ENCODE measurements around the gene MYH11.
"Not testable (repeated sequence)": the region's sequence is repeated elsewhere in the genome, so short reads cannot be mapped to it uniquely, and the experiment has no call there.

Gene MYH11

DNA sequence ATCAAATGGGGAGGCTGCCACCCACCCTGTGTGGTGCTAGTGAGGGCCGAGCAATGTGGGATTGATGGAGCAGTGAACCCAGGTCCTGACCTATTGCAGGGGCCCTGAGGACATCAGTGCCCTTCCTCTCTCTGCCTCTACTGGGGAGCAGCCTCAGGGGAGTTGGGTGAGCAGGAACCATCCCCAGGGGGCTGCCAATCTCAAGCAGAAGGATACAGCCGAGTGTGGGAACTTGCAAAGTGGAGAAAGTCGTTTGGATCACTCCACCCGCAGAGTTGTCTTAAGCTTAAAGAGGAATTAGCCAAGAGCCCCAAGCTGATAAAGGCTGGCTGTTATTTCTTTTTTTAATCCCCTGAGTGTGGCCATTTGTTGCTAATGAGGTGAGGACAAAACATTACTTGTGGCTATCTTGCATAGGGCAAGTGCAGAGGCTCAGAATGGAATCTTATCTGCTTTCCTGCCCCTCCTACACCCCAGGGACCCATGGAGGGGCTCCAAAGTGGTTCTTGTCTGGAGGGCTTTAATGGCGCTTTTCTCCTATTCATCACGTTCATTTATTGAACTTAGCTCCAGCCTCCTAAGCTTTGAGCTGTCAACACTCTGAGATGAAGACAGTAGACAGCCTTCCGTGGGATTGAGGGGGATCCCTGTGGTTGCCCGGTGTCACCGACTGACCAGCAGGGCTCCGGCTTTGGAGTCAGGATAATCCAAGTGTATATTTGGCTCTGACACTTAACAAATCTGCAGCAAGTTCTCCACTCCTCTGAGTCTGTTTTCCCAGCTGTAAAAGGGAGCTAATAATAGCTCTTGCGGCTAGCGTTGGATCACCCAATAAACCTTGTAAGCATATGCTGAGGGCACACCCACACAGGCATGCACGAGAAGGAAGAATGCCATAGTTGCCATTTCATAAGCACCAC, 45.1 kb downstream of the MYH11 start:
- no peak for FAIRE-seq
- peak; percentile 37 for DNase-seq (ENCODE audit: insufficient read length, low spot score)

DNA sequence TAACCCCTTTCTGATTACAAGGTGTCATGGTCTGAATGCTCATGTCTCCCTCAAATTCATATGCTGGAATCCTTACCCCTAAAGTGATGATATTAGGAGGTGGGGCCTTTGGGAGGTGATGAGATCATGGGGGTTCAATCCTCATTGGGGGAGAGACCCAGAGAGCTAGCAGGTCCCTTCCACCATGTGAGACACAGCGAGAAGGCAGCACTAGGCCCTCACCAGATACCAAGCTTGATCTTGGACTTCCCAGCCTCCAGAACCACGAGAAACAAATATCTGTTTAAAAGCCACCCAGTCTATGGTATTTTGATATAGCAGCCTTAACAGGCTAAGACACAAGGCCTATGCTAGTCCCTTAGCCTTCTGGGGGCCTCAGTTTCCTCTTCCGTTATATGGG, 45.9 kb downstream of the MYH11 start:
- no peak for FAIRE-seq
- no peak for DNase-seq (ENCODE audit: insufficient read length, low spot score)

DNA sequence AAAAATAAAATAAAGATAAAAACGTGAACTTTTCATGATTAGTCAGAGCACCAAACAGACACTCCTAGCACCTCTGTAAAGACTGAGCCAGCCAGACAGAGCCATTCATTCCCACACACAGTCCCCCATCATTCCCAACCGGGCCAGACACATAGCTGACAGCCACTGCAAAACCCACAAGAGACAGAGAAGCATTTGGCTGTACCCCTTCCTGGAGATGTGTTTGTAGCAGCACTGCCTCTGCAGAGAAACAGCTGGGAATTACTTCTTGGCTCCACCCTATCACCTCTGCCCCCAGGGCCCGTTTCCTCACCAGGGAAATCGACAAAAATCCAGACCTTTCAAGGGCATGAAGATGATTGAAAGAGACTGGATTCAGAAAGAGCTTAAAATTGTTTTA, 46.4 kb downstream of the MYH11 start:
- no peak for DNase-seq (ENCODE audit: insufficient read length, low spot score)
- FAIRE-seq: no peak

DNA sequence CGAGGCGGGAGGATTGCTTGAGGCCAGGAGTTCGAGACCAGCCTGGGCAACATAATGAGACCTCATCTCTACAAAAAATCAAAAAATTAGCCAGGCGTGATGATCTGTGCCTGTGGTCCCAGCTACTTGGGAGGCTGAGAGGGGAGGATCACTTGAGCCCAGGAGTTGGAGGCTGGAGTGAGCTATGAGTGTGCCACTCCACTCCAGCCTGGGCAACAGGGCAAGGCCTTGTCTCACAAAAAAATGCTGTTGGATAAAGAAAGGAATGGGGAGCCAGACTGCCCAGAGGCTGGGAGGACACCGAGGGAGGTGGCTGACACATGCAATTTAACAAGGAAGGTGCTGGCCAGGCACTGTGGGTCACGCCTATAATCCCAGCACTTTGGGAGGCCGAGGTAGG, 47.5 kb downstream of the MYH11 start:
- DNase-seq (ENCODE audit: insufficient read length, low spot score); FAIRE-seq: not testable (repeated sequence)

DNA sequence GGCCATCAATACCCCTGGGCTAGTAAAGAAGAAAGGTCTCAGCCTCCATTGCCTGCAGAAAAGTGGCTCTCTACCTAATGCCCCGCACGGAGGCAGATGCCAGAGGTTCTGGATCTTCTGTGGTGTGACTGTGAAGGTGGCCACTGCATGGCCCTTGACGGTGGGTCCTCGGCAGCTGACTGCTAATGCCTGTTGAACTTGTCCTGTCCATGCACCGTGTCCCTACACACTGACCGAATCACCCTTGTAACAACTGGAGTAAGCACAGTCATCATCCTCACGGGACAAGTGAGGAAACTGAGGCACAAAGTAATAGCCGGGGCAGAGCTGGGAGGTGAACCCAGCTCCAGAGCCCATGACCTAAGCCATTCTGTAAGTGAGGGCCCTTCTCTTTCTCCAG, 48.8 kb downstream of the MYH11 start:
- FAIRE-seq: no peak
- no peak for DNase-seq (ENCODE audit: insufficient read length, low spot score)

DNA sequence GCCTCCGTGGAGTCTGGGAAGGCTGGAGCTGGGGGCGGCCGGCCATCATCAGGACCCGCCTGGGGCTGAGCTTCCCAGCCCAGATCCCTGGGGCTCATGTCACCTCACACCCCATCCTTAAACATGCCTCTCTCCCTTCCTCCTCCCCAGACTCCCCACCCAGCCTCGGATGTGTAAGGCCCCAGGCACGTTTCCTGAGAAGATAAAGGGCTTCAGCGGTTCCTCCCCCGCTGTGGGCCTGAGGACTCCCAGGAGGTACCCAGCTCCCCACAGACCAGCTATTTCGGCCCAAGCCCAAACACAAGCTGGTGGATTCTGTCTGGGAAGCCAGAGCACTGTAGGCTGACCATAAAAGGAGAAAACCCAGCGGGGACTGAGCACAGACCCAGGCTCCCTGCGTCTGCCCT, 49.2 kb downstream of the MYH11 start:
- no peak for FAIRE-seq

DNA sequence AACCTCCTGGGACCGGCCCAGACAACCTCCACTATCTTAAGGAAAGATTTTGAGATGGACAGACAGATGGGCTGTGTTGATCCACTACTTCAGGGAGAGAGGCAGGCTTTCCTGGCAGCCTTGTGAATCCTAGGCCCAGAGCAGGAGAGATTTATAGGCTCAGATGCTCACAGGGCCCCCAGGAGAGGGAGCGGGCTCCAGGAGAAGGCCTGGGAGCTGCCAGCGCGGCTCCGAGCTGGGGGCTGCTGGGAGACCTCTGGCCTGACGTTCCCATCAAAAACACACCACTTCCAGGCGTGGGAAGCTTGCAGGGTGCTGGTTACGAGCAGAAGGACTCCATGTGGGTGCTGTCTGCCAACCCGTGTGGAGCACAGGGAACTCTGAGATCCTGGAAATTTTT, 53.2 kb downstream of the MYH11 start:
- DNase-seq (ENCODE audit: insufficient read length, low spot score) (no peak), FAIRE-seq (no peak)

More for the DNA sequence above, 49.2 kb downstream of the MYH11 start:
- DNase-seq (ENCODE audit: insufficient read length, low spot score): no peak

DNA sequence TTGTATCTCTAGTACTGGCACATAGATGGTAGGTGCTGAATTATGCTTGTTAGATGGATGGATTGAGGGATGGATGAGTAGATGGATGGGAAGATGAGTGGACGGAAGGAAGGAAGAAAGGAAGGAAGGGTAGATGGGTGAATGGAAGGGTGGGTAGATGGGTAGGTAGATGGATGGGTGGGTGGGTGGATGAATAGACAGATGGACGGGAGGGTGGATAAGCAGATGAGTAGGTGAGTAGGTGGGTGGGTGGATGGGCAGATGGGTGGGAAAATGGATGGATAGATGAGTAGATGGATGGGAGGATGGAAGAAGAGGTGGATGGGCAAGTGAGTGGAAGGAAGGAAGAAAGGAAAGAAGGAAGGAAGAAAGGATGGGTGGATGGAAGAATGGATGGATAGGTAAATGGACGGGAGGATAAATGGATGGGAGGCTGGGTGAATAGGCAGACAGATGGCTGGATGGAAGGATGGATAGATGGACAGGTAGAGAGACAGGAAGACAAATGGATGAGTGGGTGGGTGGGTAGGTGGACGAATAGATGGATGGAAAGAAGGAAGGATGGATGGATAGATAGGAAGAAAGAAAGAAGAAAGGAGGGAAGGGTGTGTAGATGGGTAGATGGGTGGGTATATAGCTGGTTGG, 56.9 kb downstream of the MYH11 start:
- FAIRE-seq: no peak

DNA sequence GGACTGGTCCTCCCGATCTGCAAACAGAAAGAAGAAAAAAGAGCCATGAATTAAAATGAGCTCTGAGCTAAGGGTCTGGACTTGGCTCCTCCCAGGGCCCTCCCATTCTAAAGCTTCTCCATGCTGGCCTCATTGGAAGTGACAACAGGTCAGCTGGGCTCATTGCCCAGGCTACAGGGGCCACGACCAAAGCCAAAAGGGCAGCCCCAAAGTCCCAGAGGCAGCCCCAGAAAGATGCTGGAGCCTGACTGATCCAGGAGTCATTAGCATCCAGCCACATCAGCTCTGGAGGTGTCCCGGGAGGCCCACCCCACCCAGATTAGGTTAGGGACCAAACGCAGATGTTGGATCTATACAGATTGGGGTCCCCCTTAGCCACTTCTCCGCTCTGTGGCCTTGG, 58.2 kb downstream of the MYH11 start:
- DNase-seq (ENCODE audit: insufficient read length, low spot score) (no peak), FAIRE-seq (no peak)

More for the DNA sequence above, 56.9 kb downstream of the MYH11 start:
- DNase-seq (ENCODE audit: insufficient read length, low spot score): no peak

DNA sequence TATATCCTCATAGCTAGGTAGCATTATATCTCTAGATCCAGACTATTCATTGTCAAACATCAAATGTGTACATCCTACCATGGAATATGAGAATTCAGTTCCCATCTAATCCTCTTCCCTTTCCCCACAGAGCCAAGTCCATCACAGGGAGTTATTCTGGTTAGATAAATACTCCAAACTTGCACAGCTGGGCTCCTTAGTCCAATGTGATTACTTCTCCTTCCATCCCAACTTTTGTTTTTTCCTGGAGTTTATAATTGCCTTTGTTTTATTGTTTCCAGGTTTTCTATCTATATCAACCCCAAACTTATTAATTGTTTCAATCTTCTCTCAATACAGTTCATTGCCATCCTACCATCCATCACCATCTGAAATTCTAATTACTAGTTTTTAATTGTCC, 59.9 kb downstream of the MYH11 start:
- no peak for FAIRE-seq

DNA sequence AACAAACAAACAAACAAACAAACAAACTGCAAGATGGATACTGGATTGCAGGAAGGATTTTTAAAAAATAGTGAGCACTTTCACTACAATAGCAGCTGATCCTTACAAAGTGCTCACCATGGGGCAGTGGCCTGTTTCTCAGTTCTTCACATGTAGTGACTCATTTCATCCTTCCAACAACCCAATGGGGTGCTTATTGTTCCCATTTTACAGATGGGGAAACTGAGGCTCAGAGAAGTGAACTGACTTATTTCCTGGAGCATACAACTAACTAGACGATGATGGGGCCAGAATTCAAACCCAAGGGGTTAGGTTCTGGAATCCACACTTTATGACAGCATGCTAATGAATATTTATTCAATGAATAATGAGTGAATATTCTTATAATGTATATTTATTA, 61.2 kb downstream of the MYH11 start:
- FAIRE-seq: no peak
- DNase-seq (ENCODE audit: insufficient read length, low spot score): no peak

More for the DNA sequence above, 59.9 kb downstream of the MYH11 start:
- DNase-seq (ENCODE audit: insufficient read length, low spot score): no peak

DNA sequence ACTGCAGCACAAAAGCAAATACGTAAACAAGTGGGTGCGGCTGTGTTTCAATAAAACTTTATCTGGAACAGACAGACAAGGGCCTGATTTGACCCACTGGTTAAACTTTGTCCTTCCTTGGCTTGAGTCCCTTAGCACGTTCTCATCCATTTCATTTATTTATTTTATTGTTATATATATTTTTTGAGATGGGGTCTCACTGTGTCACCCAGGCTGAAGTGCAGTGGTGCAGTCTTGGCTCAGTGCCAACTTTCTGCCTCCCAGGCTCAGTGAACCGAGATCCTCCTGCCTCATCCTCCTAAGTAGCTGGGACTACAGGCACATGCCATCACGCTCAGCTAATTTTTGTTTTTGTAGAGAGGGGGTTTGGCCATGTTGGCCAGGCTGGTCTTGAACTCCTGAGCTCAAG, 64.3 kb downstream of the MYH11 start:
- FAIRE-seq (no peak), DNase-seq (ENCODE audit: insufficient read length, low spot score) (no peak)

DNA sequence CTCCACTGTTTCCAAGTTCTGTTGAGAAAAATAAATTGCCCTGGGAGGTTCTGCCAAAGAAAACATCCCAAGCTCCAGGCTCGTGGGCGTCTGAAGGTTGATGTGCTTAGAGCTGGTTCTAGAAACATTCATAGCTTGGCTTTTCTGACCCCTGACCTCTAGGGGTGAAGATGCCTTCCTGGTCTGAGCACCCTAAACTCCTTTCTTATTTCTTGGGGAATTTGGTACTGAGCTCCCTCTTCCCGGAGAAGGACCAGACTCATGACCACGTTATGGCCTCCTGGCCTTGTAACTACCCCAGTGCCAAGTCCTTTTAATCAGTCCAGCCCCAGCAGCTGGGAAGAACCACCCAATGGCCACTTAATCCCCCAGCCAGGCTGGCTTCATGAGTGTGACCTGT, 66.4 kb downstream of the MYH11 start:
- FAIRE-seq (no peak), DNase-seq (ENCODE audit: insufficient read length, low spot score) (no peak)

DNA sequence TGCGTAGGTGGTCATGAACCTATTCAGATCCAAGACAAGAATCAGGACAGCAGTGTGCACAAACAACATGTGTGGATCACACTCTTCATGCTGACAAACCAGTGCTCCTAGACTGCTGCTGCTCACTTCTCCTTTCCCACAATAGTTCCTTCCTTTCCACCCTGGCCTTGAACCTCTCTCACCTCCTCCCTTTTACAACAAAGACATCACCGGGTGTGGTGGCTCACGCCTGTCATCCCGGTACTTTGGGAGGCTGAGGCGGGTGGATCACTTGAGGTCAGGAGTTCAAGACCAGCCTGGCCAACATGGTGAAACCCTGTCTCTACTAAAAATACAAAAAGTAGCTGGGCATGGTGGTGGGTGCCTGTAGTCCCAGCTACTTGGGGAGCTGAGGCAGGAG, 67.0 kb downstream of the MYH11 start:
- not testable (repeated sequence) for DNase-seq (ENCODE audit: insufficient read length, low spot score); FAIRE-seq

DNA sequence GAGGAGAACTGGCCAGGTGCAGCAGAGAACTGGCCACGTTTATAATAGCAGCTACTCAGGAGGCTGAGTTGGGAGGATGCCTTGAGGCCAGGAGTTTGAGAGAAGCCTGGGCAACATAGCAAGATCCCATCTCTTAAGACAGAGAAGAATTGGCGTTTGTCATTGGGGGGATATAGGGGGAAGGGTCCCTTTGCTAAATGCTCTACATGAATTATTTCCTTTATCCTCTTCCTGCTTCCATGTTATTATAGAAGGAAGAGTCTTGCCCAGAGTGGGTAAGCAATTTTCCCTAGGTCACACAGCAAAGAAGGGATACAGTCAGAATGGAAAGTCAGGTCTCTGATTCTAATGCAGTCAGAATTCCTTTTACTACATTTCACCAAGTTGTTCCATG, 68.0 kb downstream of the MYH11 start:
- no peak for DNase-seq (ENCODE audit: insufficient read length, low spot score)
- no peak for FAIRE-seq

DNA sequence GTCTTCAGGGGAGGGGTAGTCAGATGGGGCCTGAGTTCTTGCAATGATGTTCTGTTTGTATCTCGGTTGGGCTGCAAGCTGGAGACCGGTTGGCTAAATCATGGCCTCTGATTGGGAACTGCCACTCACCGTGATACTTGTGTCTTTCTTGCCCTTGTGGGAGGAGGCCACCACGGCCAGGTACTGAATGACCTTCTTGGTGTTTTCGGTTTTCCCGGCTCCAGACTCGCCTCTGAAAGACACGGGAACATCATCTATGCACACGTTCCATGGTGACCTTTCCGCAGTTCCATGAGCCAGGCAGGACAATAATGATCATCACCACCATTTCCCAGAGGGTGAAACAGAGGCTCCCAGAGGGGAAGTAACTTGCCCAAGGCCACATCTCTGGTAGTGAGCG, 70.3 kb downstream of the MYH11 start:
- FAIRE-seq (no peak), DNase-seq (ENCODE audit: insufficient read length, low spot score) (no peak)

DNA sequence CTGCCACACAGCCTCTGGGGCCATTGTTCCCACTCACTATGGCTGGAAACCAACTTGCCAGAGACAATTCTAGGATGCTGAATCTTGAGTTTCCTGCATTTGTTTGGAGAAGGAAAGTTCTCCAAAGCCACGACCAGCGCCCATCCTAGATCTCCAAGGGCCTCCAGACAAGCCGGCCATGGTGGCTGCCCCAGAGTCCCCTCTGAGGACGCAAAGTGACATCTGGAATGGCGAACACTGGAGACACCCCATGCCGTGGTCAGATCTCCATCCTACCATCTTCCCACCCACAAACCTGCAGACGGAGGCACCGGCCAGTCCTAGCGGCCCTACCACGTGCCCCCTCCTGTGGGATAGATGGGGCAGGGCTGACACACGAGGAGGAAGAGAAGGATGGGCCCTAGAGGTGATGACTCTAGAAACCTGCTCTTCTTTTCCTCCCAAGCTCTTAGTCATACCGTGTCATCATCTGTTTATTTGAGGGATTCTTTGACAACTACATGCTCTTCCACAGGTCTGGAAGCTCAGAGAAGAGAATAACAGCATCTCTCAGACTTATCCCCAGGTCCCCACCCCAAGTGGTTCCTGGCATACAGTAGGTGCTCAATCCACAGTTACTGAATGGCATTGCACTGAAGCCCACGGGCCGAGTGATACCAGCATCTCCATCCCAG, 71.3 kb downstream of the MYH11 start:
- DNase-seq (ENCODE audit: insufficient read length, low spot score): no peak
- FAIRE-seq: no peak

DNA sequence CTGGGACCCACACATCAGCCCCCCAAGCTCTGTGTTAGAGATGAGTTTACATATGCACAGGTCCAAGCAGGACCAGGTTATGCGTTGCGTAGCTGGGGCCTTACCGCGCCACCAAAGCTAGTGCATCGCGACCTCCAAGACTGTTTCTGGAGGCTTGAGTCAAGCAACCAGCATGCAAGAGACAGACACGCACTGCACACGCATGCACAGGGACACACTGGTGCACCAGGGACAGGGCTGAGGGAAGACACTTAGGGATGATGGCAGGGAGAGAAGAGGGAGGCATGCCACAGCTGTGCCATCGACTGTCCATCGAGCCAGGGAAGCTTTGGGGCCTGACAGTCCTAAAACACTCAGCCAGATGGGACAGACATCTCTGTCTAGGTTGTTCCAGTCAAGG, 72.8 kb downstream of the MYH11 start:
- FAIRE-seq: no peak
- no peak for DNase-seq (ENCODE audit: insufficient read length, low spot score)

DNA sequence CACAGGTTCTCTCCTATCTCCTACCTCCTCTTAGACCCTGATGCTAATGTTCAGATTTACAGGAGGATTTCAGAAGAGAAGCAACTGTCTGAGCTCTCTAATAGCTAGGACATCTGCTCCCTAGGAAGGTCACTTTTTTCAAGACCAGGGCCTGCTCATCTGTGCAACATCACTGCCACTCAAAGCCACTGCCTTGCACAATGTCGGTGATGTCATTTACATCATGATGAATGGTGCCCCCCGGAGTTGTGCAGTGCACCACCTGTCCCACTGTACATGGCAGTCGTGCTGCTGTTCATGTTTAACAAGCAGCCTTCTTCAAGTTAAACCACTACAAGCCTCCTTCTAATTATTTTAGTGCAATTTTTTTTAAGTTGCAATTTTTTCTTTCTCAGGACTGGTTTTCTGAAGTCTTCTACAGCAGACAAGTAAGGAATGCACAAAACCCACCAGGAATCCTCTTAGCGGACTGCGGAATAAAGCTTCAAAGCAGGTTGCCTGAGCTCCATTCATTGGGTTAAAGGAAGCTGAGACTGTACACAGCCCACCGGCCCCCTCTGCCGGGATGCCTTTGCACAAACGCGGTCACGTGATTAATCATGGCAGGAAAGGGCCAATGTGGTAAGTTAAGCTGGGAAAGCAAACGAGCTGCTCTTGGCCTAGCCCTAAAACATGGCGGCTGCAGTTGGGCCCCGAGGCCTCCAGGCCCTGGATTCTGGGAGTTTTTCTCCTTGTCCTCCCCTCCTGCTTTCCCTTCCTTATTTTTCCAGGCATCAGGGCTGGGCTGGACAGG, 74.1 kb downstream of the MYH11 start:
- FAIRE-seq (no peak), DNase-seq (ENCODE audit: insufficient read length, low spot score) (no peak)

DNA sequence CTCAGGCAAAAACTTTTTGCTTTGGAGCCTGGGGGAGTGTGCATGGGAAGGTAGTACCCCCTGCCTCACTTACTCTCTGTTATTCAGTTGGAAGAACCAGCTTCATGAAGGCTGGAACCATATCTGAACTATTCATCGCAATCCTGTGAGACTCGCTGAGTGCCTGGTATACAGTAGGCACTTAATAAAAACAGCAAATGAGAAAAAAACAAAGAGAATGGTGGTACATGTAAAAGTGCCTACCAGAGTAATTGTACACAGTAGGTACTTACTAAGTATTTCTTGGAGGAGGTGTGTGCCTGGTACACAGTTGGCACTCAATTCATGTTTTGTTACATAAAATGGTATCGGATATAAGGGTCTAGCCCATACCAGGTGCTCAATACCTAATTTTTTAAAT, 75.2 kb downstream of the MYH11 start:
- DNase-seq (ENCODE audit: insufficient read length, low spot score) (no peak), FAIRE-seq (no peak)

DNA sequence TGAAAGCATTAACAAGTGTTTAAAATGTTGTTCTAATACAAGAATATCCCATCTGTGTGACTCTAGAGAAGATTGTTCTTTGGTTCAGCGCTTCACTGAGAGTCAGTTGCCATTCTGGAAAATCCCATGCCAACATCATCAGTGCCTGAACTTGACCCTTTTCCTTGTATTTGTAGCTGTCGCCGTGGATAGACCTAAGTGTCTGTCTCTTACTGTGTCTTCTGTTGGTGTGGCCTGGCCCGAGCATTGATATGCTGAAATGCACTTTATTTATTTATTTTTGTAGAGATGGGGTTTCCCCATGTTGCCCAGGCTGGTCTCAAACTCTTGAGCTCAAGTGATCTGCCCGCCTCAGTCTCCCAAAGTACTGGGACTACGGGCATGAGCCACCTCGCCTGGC, 76.0 kb downstream of the MYH11 start:
- no peak for FAIRE-seq

More for the DNA sequence above, 76.0 kb downstream of the MYH11 start:
- DNase-seq (ENCODE audit: insufficient read length, low spot score): no peak

Data from HTR-8/SVneo (cell line).